Measurements from ENCODE around the gene FYN.

- TF ChIP-seq ARNT (IDR thresholded peaks at IDR 0.05) (no peak), TARDBP (IDR thresholded peaks at IDR 0.05) (no peak), LEF1 (IDR thresholded peaks at IDR 0.05; ENCODE audit: borderline replicate concordance) (no peak), SP1 (IDR thresholded peaks at IDR 0.05) (no peak), BHLHE40 (IDR thresholded peaks at IDR 0.05; ENCODE audit: borderline replicate concordance) (no peak), ELF4 (IDR thresholded peaks at IDR 0.05) (no peak), NFRKB (IDR thresholded peaks at IDR 0.05) (no peak), L3MBTL2 (conservative IDR thresholded peaks at IDR 0.05) (no peak), FOXM1 (IDR thresholded peaks at IDR 0.05; ENCODE audit: borderline replicate concordance) (no peak), HDGF (IDR thresholded peaks at IDR 0.05; ENCODE audit: borderline replicate concordance) (no peak), FOXK2 (IDR thresholded peaks at IDR 0.05) (no peak), ZNF384 (IDR thresholded peaks at IDR 0.05) (no peak)
These were observed 203.9 kb downstream of the FYN start for GRCh38 chr6:111669326-111669725.
